Parathyroid adenoma (tissue), 2 donors: Measurements from ENCODE around the gene FCHSD1.

Experiments
- H2AFZ ChIP-seq: fragments of 300-600 bp; sonication (generic); one replicate; pipeline ENCODE4 v1.7.0; 2017; ENCODE audit warnings: antibody characterized with exemption, mild to moderate bottlenecking
- H3K27ac ChIP-seq: fragments of 300-600 bp; sonication (generic); one replicate; pipeline ENCODE4 v1.7.0; 2017
- H3K27me3 ChIP-seq: fragments of 300-600 bp; sonication (generic); one replicate; pipeline ENCODE4 v1.7.0; 2017; ENCODE audit warnings: low read length; ENCODE audit not compliant: control insufficient read depth, insufficient read depth
- H3K36me3 ChIP-seq: fragments of 300-600 bp; sonication (generic); one replicate; pipeline ENCODE4 v1.7.0; 2017; ENCODE audit warnings: low read length; ENCODE audit not compliant: control insufficient read depth, insufficient read depth
- H3K4me1 ChIP-seq: fragments of 300-600 bp; sonication (generic); one replicate; pipeline ENCODE4 v1.7.0; 2017; ENCODE audit warnings: control low read depth
- H3K4me2 ChIP-seq: fragments of 300-600 bp; sonication (generic); one replicate; pipeline ENCODE4 v1.7.0; 2017; ENCODE audit warnings: low read length
- H3K4me3 ChIP-seq: fragments of 300-600 bp; sonication (generic); one replicate; pipeline ENCODE4 v1.7.0; 2017; ENCODE audit warnings: low read depth, low read length
- H3K79me2 ChIP-seq: fragments of 300-600 bp; sonication (generic); one replicate; pipeline ENCODE4 v1.7.0; 2017; ENCODE audit warnings: control low read depth
- H3K9ac ChIP-seq: fragments of 300-600 bp; sonication (generic); one replicate; pipeline ENCODE4 v1.7.0; 2017; ENCODE audit warnings: mild to moderate bottlenecking
- H3K9me3 ChIP-seq: fragments of 300-600 bp; sonication (generic); one replicate; pipeline ENCODE4 v1.7.0; 2017; ENCODE audit warnings: low read length; ENCODE audit not compliant: control insufficient read depth
- TF ChIP-seq, protein P1 (sequence below): fragments of 300-600 bp; sonication (generic); IDR thresholded peaks from one replicate; pipeline ENCODE4 v1.7.0; 2017; ENCODE audit warnings: antibody characterized with exemption, mild to moderate bottlenecking
- donor health status: primary hyperparathyroidism.

The FCHSD1 gene

DNA sequence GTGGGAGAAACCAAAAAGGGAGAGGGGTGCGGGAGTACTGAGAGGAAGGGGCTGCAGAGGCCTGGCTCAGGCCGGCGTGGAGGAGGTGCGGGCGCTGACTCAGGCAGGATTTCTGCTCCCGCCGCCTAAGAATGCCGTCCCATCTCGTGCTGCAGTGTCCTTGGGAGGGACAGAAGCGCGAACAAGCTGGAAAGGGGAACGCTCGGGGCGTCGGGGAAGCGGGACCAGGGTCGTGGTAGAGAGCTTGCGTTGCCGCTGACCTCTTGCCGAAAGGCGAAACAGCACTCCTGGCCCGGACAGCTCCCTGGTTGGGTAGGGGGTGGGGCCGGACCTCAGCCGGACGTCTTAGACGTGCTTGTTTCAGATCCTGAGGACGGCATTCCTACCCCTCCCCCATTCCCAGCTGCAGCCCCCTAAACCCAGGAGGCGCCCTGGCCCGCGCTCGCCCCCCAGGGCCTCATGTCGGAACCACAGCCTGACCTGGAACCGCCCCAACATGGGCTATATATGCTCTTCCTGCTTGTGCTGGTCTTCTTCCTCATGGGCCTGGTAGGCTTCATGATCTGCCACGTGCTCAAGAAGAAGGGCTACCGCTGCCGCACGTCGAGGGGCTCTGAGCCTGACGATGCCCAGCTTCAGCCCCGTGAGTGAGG is 13.3 kb downstream of the FCHSD1 start:
- peak overlapping the region; percentile 72 for H3K4me2 ChIP-seq
- no peaks in the 10 kb centered on the region for H3K27me3 ChIP-seq
- H3K4me3 ChIP-seq = peak overlapping the region; percentile 90
- peak overlapping the region; percentile 95 for H2AFZ ChIP-seq
- peaks cover 19% of the 10 kb centered on the region for H3K79me2 ChIP-seq
- peaks cover 6% of the 10 kb centered on the region for H3K4me1 ChIP-seq
- no peaks in the 10 kb centered on the region for H3K9me3 ChIP-seq
- TF ChIP-seq, protein P1, sequence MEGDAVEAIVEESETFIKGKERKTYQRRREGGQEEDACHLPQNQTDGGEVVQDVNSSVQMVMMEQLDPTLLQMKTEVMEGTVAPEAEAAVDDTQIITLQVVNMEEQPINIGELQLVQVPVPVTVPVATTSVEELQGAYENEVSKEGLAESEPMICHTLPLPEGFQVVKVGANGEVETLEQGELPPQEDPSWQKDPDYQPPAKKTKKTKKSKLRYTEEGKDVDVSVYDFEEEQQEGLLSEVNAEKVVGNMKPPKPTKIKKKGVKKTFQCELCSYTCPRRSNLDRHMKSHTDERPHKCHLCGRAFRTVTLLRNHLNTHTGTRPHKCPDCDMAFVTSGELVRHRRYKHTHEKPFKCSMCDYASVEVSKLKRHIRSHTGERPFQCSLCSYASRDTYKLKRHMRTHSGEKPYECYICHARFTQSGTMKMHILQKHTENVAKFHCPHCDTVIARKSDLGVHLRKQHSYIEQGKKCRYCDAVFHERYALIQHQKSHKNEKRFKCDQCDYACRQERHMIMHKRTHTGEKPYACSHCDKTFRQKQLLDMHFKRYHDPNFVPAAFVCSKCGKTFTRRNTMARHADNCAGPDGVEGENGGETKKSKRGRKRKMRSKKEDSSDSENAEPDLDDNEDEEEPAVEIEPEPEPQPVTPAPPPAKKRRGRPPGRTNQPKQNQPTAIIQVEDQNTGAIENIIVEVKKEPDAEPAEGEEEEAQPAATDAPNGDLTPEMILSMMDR = peak; percentile 58
- H3K36me3 ChIP-seq = no peaks in the 10 kb centered on the region
- peak overlapping the region; percentile 49 for H3K9ac ChIP-seq
- H3K27ac ChIP-seq = peak overlapping the region; percentile 91

GRCh38 chr5:141637123-141637766 is 14.0 kb downstream of the FCHSD1 start:
- H3K79me2 ChIP-seq = peaks cover 23% of the 10 kb centered on the region
- H3K4me2 ChIP-seq = peak overlapping the region; percentile 72
- no peaks in the 10 kb centered on the region for H3K9me3 ChIP-seq
- H3K36me3 ChIP-seq = no peaks in the 10 kb centered on the region
- H3K27ac ChIP-seq = peak overlapping the region; percentile 91
- H3K4me1 ChIP-seq = peaks cover 6% of the 10 kb centered on the region
- peak overlapping the region; percentile 90 for H3K4me3 ChIP-seq
- peak overlapping the region; percentile 95 for H2AFZ ChIP-seq
- peak overlapping the region; percentile 49 for H3K9ac ChIP-seq
- no peaks in the 10 kb centered on the region for H3K27me3 ChIP-seq
- TF ChIP-seq, protein P1 = no peak

- H3K27me3 ChIP-seq = no peaks in the 10 kb centered on the region
- peak within 1 kb of the TSS; percentile 95 for H2AFZ ChIP-seq
- peak within 1 kb of the TSS; percentile 91 for H3K27ac ChIP-seq
- TF ChIP-seq, protein P1 = no peak
- H3K4me1 ChIP-seq = peaks cover 6% of the 10 kb centered on the region
- H3K9me3 ChIP-seq = no peaks in the 10 kb centered on the region
- no peaks in the 10 kb centered on the region for H3K36me3 ChIP-seq
- H3K79me2 ChIP-seq = peaks cover 23% of the 10 kb centered on the region
- peak within 1 kb of the TSS; percentile 84 for H3K4me2 ChIP-seq
- peak within 1 kb of the TSS; percentile 90 for H3K4me3 ChIP-seq
- peak within 1 kb of the TSS; percentile 49 for H3K9ac ChIP-seq
These were observed 14.7 kb downstream of the FCHSD1 start, which contains the start of the genes HDAC3 and RELL2 for GRCh38 chr5:141636413-141637122. TSS of gene HDAC3 (minus strand) at chr5:141636849. CDS start at chr5:141636790, 59 bp downstream. TSS of gene RELL2 (plus strand) at chr5:141636997. CDS start at chr5:141638226, 1,229 bp downstream.

- H3K4me3 ChIP-seq = peak overlapping the region; percentile 90
- H2AFZ ChIP-seq = peak overlapping the region; percentile 82
- no peaks in the 10 kb centered on the region for H3K27me3 ChIP-seq
- peaks cover 6% of the 10 kb centered on the region for H3K4me1 ChIP-seq
- TF ChIP-seq, protein P1 = no peak
- peaks cover 23% of the 10 kb centered on the region for H3K79me2 ChIP-seq
- peak overlapping the region; percentile 84 for H3K4me2 ChIP-seq
- H3K9me3 ChIP-seq = no peaks in the 10 kb centered on the region
- no peaks in the 10 kb centered on the region for H3K36me3 ChIP-seq
- peak overlapping the region; percentile 3 for H3K9ac ChIP-seq
- peak overlapping the region; percentile 91 for H3K27ac ChIP-seq
These were observed 15.2 kb downstream of the FCHSD1 start for GRCh38 chr5:141636106-141636412.
